Measurements from ENCODE around the gene UBE2J1.

GRCh38 chr6:89335164-89335563, 17.4 kb downstream of the UBE2J1 start:
- no peak for TF ChIP-seq CTCF (conservative IDR thresholded peaks at IDR 0.05)
- TF ChIP-seq ZFX (IDR thresholded peaks at IDR 0.05) = no peak

Data from C4-2B (cell line).